HG03066 (cell line): ENCODE data around the gene FILIP1L.

Source experiments
- ATAC-seq: cut with Tn5 transposase; IDR thresholded peaks from one replicate; pipeline ENCODE4 v1.9.1; 2021; ENCODE audit warnings: low read depth; ENCODE audit not compliant: unreplicated experiment

The FILIP1L gene

DNA sequence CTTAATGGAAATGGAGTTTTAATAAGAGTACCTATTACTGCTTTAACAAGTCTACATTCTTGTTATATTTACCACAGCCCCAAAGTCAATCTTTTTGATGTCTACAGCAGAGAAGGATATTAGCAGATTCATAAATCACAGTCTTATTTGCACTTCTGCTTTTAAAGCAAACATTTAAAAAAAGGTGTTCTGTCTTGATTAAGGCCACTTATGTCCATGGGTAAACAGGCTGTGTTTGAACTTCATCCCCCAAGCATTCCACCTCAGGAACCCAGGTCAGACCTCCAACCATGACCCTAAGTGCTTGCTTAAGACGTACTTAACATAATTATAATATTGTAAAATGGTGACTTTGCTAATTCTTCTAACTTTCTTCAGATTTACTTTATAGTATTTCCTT is 183.2 kb downstream of the FILIP1L start:
- ATAC-seq: no peak

DNA sequence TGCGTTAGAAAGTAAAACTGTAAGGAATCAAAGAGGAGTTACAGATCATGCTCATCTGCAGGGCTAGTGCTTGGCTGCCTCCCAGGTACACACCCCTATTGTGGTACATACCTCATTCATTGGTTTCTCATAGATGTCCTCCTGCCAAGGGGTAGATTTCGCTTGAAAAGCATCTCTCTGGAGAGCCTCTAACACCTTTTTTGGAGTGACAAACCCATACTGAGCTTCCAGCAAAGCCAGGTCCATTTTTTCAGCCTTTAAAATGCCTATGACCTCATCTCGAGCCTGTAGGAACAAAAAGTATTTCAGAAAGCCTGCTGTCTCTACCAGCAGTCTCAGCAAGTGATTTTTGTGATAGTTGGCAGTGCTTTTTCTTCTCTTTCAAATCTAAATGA is 184.6 kb downstream of the FILIP1L start:
- no peak for ATAC-seq

DNA sequence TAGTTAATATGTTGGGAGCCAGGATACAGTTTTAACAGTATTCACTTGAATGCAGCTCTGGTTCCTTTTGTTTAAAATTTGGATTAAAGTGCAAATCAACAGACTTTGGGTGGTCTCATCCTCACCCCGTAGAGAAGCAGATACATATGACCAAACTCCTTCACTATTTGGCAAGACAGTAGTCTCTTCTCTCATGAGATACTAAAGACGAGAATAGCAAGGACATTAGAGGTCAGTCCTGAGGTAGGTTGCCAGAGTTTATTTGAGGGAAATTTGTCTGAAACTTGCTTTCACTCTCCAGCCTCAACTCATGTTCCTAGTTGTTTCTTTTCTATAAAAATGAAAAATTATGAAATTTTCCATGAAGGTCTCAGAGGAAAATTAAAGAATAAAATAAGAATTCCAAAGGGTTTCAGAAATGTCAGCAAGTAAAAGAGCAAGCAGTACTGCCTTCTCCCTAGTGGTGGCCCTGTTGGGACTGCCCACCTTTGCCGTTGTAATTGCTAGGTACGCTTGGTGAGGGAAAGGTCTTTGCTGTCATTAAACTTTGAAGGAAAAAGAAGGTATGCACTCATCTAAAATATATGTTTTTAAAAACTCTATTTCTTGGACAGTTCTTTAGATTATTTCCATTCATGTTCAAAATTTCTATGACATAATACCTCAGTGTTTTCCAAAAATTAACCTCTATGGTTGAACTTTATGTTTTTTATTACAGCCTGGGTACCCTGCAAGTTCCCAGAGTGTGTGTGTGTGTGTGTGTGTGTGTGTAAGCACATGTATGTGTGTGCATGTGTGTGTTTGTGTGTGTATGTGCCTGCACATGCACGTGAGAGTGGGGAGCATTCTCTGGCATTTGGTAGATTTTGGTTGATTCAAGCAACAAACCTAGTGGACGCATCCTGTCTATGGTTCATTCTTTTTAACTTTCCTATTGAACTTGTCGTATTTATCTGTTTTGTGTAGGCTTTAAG is 185.2 kb downstream of the FILIP1L start:
- ATAC-seq: no peak

DNA sequence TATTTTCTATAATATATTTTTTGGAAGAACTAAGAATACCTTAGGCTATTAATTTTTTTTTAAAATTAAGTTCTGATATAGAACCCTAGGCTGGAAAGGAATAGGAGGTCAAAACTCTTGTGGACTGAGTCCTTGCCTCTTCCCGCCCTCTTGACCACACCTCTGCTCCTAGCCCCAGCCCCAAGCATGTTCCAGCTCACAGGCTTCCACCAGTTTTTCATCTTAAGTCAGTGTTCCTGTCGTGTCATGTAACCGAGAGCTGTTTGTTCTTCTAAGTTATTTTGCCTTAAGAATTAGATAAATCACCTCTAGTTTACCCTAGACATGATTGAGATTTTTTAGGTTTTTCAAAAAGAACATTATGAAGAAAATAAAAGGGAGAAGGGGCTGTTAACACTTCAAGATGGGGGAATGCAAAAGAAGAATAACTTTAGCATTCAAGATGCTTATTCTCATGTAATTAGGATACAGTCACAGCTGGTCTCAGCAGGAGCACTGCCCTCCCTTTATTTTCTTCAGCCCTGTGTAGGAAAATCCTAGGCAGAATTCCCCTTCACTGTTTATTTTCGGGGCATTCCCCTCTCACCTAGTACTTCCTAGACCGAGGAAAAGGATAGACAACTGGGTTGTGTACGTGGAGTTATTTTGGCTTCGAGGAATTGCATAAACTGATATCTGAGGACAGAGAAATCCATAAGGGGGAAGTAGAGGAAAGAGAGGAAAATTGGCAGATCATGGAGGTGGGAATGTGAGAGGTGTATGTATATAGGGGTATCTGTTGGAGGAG is 186.4 kb downstream of the FILIP1L start:
- ATAC-seq: no peak

DNA sequence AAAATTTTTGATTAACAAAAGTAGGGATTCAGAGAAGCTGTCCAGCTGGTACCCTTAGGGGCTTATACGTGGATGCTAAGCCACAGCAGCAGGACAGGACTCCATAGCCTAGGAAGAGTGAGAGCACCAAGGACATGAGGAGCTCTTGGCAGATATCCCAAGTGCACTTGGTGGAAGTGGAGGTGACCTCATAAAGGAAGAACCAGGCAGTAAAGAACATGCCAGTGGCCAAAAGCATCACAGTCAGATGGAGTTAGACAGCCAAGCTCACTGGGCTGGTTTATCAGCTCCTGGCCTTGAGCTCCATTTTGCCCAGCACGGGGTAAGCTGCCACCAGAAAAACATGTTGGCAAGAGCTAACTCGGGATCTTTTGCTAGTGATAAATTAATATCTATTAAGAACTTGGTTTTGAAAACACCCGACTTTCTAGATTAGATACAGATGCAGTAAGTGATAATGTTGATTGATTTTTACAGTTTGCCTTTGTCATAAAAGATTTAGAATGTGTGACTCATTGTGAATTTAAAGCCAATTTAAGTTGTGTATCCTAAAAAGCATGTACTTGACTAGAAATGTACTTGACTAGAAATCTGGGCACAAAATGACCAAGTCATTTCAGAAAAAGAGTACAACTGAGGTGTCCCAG is 188.6 kb downstream of the FILIP1L start:
- no peak for ATAC-seq

DNA sequence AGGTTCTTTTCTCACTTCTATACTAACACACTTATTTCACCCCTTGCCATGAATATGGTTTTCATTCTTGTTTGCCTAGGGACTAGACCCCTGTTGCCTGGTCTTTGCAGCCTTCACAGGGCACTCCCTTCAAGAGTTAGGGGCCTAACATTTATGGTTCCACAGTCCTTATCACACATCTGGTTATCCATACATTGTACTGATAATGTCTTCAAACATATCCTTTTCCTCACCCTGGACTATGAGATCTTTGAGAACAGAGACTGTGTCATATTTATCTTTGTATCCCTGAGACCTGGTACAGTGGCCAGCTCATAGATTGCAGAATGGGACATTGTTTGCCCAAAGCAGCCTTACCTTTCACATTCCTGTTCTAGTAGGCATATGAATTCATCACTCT is 190.4 kb downstream of the FILIP1L start:
- no peak for ATAC-seq

DNA sequence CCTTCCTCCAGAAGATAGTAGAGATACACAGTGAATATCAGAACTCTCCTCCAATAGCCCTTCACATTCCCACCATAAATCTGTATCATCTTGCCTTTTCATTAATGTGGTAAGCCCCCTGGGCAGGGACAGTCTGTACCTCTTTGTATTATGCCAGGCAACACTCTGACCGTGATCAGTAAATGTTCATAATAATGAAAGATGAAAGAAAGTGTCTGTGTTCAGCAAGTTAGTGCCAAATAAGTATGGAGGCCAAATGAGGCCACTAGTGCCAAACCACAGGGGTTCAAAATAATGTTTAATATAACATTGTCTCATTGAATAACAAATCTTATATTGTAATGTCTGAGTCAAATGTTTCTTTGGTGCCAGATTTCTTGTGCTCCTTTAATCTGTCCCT is 192.3 kb downstream of the FILIP1L start:
- ATAC-seq: no peak

DNA sequence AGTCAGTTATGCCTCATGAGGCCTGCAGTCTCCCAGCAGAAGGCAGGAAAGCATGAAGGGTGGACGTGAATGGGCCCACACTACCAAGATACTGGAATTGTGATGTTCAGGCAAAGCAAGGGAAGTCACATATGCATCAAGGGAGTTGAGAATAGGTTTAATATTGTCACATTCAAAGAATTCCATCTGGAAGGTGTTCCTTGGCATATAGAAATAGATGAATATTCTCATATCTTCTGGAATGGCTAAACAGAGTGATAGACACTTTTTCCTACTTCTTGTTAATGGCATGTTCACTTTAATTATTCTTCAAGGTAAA is 193.0 kb downstream of the FILIP1L start:
- ATAC-seq: no peak

DNA sequence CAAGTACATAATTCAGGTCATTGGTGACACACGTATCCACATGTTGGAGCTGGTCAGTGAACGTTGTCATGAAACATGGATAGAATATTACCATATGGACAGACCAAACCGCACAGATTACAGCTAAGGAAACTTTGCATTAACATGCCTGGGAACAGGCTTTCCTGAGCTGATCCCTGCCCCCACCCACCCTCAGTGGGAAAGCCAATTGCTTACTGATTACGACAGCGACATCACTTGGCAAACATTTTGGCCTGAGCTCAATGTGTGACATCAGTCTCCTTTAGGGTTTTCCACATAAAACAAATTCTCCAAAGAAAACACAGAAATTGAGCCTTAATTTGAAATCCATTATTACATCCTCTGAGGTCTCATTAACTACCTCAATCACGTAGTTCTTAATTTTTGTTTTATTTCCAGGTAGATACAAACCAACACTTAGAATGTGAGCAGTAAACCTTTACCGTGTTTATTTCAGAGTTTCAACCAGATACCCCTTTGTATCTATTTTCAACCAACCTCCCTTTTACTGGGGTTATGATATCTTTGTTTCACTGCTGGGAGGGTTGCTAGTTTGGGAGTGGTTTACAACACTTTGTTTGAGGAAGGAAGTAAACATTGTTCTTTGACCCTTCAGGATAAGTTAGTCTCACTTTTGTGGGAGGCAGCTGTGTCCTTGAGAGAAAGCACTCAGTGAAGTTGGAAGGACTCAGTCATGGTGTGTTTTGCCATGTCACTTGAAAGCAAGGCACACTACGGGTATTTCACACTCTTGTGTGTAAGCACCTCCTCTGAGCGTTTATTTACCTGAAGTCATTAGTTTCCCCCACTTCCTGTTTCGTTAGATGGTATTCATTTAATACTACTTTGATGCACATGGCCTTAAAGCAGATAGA is 193.6 kb downstream of the FILIP1L start:
- ATAC-seq: no peak

DNA sequence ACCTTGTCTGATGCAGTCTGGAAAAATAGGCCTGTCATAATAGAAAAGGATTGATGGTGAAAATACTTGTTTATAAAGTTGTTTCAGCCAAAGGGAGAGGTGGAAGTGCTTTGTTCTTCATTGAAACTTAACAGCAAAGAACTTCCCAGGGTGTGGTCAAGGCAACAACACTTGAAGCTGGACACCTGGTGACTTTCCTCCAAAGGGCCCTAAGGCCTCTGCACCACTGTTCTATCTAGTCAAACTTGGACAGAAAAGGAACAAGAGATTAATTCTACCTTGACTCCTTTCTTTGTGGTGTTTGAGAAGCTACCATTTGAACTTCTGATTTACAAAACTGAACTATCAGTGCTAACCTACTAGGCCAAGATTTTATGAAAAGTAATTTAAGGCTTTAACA is 194.6 kb downstream of the FILIP1L start:
- ATAC-seq: no peak

DNA sequence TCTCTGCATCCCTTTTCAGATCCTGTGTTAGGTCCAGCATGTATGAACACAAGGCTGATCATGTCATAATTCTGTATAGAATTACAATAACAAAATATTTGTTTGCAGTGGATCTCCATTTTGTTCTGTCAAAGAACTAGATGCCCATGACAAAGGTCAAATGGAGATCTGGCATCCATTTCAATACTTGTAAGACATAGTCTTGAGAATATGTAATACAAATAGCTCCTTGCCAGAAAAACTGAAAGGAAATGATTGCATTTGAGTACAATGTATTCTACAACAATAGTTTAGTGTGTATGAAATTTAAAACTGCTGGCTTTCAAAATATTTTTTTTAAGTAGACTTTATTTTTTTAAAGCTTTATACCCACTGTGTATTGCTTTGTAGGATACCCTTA is 195.6 kb downstream of the FILIP1L start:
- ATAC-seq: no peak

DNA sequence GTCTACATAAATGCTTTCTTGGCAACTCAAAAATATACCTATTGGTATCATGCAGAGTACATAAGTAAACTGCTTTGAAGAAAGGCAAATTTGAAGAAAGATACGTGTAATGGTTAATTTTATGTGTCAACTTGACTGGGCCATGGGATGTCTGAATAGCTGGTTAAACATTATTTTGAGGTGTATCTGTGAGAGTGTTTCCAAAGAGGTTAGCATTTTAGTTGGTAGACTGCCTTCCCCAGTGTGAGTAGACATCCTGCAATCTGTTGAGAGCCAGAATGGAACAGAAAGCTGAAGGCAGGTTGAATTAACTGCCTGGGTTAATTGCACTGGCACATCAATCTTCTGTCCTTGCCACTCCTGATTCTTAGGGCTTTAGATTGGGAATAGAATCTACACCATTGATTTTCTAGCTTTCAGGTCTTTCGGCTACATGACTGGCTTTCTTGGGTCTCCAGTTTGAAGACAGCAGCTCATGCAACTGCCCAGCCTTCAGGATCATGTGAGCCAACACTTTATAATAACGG is 198.3 kb downstream of the FILIP1L start:
- no peak for ATAC-seq

DNA sequence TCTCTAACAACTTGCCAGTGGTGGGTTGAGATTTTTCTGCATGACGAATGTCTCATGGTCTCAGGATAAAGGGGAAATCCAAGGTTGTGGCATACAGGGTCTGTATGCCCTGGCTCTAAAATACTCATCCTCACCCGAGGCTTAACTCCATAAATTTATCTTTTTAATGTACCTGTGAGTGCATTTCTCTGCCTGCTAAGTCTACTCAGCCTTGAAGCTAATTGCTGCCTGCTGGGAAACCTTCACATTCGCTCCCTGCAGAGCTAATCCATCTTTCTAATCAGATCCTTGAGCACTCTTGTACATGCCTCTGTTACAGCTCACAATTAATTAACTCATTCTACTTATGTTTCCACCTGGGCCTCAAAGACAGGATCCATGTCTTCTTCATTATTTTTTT is 202.9 kb downstream of the FILIP1L start:
- ATAC-seq: no peak

DNA sequence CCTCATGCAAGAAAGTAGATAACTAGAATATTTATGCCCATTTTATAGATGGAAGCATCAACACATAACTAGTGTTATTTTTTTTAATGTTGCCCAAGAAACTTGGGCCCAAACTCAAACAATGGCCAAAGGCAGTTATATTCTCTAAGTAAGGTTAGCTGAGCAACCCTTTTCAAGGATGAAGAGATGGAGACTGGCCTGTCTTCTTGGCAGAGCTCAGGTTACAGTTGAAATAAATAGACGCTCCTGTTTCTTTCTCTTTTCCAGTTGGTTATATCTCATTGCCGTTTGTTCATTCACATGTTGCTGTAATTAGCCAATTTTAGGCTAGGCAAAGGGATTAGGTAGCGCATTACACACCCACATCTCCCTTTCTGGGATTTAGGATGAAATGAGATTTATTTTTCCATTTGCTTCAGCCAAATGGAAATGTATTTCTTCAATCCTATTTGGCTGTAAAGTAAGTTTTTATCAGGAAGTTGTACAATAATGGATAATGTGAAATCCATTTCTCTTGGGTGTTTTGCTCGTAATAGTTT is 203.5 kb downstream of the FILIP1L start:
- ATAC-seq: no peak

DNA sequence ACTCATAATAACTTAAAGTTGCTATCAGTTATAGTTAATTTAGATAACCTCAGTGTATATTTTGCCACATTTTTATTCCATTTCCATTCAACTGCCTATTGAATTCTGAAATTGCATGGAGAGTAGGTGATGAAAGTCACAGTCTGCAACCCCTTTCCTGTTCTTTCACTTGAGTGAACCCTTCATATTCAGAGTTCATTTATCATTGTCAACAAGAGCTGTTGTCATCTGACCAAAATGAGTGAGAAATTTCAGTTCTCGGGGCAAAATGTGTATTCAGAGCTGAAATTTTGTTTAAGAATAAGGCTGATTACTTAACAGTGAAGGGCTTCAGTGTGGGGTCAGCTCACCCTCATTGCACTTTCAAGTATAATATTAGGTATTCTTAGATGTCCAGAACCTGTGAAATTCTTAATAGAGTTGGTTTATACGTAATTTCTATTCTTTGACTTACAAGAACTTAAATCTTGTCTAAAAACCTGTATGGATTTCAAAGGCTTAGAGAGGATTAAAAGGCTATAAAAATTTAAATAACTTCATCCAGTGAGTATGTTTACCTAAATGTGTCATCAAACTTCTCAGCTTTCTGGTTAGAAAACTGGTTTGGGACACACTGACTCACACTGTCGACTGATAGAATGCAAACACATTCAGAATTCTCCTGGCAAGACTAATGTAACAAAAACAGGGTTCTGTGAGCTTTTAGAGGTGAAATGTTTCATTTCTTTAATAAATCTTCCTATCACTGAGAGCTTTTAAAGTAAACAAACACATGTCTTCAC is 204.4 kb downstream of the FILIP1L start:
- ATAC-seq: no peak

DNA sequence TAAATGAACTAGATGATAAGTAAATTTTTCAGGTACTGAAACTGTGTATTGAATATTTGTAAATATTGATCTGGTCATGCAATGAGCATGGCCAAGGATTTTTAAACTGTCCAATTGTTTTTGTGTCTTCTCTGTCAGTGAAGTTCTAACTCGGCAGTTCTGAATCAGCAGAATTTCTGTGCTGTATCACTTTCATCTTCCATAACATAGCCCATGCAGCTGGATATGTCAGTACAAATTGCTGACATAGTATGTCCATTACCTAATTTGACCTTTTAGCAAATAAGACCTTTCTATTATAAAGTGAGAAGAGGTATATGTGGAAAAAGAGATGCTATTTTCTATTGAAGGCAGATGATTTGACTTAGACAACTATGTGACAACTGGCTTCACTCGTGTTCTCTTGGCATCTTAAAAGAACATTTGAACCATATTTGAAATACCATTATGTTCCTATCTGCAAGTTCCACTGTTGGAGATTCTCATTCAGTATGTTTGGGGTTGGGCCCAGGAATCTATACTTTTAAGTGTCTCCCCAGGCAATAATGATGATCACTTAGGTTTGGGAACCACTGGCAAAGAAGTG is 206.2 kb downstream of the FILIP1L start:
- no peak for ATAC-seq

DNA sequence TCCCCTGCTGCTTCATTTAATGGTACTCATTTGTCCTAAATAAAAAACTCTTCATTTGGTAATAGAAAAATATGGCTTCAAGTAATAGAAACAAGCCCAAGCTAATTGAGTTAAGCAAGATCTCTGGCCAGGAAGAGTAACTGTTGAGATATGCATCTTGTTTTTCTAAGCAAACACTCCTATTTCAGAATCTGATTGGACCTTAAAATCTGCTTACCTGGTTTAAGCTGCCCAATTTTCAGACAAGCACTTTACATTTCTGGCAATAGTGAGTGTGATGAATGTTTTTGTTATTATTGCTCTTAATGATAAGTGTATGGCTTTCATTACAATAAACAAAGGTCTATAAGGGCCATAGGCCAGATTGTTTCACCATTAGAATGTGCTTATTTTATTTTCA is 210.4 kb downstream of the FILIP1L start:
- no peak for ATAC-seq

DNA sequence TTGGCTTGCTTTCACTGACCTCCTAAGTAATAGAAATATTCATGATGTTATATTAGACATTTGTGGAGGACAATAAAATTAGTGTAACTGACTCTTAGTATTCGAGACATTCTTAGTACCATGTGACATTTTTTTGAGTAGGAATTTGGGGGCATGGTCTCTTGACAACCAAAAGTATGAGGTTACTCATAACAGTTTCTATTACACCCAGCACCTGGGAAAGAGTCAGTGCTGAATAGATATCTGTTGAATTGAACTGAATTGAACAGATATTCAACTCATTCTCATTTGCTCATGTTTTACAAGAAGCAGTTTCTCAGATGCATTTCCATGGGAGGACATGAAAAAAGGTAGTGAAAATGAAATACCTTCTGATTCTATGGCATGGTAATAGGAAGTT is 212.2 kb downstream of the FILIP1L start:
- no peak for ATAC-seq
